Inflammatory macrophage treated with lipopolysaccharide for 1 hour (primary cell): ENCODE data around the gene DNAJC28.
"Not testable (repeated sequence)": the region's sequence is repeated elsewhere in the genome, so short reads cannot be mapped to it uniquely, and the experiment has no call there.

Experiments used
- DNase-seq, 2 donors: peaks; one replicate each; pipeline ENCODE4 v3.0.0-alpha.2; 2020 to 2022

Gene DNAJC28, protein sequence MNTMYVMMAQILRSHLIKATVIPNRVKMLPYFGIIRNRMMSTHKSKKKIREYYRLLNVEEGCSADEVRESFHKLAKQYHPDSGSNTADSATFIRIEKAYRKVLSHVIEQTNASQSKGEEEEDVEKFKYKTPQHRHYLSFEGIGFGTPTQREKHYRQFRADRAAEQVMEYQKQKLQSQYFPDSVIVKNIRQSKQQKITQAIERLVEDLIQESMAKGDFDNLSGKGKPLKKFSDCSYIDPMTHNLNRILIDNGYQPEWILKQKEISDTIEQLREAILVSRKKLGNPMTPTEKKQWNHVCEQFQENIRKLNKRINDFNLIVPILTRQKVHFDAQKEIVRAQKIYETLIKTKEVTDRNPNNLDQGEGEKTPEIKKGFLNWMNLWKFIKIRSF

GRCh38 chr21:33491373-33492102 lies at the start of gene DNAJC28:
TSS of gene DNAJC28 (minus strand) at chr21:33491716. CDS start at chr21:33489393, 2,323 bp downstream.
- DNase-seq: peak; percentile 89 to 95

DNA sequence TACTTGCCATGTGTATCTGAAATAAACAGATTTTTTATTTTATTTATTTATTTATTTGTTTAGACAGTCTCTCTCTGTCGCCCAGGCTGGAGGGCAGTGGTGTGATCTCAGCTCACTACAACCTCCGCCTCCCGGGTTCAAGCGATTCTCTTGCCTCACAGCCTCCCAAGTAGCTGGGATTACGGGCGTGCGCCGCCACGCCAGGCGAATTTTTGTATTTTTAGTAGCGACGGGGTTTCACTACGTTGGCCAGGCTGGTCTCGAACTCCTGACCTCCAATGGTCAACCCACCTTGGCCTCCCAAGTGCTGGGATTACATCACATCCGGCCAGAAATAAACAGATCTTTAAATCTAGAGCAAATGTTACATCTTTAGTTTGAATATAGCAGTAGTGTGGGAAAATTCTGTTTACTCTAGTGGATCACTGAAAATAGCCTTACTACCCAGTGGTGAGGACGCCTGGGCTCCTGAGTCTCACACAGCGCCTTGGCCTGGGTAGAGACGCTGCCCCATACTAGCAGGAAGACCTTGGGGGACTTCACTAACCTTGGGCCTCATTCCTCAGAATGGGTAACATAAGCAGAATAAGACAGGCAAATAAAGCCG lies 49.7 kb upstream of the DNAJC28 start:
- peak; percentile 8 to 21 for DNase-seq

DNA sequence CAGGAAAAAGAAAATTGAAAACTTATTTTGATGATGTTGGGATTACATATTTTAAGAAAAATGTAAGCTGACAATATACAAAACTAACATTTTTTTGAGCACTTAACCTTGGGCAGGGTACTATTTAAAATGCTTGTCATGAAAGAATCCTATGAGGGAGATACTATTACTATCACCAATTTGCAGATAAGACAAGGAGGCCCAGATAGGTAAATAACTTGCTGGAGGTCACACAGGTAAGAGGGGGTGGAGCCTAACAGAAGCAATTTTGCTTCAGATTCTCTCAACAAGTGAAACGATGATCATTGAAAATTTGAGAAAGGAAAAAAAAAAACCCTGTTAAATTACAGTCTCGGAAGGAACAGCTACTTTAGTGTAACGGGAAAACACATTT lies 49.2 kb upstream of the DNAJC28 start:
- no peak for DNase-seq

DNA sequence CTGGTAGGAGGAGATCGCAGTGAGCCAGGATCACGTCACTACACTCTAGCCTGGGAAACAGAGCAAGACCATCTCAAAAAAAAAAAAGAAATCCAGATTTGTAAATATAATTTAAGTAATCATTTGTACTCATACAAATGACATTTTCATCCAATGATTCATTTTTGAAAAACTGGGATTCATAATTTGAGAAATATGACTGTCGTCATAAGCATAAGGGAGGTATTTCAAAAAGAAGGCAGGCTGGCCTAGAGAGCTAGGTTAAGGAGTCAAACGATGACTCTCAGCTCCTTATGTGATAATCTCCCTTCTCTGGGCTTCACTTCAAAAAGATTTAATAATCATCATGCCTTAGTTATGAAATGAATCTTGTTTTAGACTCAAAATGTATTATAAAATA lies 48.1 kb upstream of the DNAJC28 start:
- no peak for DNase-seq

DNA sequence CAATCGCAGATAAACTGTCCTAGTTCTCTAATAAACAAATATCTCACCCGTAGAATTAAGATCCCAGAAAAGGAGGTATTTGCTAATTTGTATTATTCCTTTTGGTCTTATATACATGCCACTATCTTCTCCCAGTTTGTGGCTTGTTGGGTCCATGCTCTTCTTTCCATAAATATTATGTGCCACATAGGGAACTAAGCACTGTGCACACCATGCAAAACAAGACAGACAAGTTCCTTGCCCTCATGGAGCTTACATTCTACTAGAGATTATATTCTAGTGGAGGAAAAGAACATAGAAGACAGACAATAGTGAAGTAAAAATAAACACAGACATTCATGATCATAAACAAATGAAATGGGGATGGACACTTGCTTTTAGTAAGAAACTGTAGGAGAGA lies 45.7 kb upstream of the DNAJC28 start:
- DNase-seq: no peak

DNA sequence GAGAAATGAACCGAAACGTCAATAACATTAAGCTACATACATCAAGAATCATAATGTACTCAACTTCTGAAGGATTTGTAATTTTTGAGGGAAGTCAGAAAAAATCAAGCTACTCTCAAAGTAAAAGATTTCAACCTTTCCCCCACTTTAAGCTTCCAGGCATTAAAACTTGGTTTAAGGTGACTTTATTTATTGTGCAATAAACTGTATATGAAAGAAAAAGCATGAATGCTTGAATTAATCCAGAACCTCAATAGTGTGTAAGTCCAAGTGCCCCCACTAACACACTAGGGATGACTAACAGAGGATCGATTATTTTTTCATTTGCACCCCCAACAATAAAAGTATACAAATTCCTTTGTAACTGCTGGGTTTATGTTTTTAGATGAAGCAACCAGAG lies 39.5 kb upstream of the DNAJC28 start:
- no peak for DNase-seq

DNA sequence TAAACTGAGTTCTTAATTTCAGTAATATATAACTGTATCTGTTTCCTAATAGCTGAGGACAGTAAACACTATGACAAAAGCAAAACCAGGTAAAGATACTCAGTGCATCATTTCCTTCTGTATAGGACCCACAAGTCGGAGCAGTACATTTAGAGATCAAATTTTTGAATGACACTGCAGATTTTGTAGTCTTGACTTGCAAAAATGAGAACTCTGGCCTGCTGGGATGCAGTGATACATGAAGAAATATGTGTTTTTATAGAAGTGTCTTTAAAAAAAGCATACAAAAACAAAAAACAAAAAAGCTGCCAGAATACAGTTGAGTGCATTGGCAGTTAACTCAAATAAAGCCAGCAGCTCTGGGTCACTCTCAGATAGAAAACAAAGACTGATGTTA lies 31.4 kb upstream of the DNAJC28 start:
- no peak for DNase-seq

- DNase-seq: no peak
Measured at GRCh38 chr21:33522297-33522952, 30.9 kb upstream of the DNAJC28 start.

GRCh38 chr21:33518899-33519298 lies 27.4 kb upstream of the DNAJC28 start:
- no peak for DNase-seq

DNA sequence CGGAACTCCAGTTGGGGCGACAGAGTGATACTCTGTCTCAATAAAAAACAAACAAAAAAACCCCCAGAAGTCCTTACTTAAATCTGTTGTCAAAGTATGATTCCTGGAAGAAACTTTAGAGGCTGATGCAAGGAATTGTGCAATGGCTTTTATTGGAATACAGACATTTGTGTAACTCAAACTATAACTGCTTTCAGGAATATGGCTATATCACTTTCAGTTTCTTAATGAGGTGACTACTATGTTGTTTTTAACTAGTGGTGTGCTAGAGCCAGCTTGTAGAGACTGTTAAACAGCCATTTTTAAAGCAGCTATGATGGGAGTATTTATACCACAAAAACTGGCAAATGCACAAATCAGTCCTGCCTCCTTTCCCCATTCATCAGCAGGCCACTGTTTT lies 22.7 kb upstream of the DNAJC28 start:
- peak; percentile 16 to 24 for DNase-seq

DNA sequence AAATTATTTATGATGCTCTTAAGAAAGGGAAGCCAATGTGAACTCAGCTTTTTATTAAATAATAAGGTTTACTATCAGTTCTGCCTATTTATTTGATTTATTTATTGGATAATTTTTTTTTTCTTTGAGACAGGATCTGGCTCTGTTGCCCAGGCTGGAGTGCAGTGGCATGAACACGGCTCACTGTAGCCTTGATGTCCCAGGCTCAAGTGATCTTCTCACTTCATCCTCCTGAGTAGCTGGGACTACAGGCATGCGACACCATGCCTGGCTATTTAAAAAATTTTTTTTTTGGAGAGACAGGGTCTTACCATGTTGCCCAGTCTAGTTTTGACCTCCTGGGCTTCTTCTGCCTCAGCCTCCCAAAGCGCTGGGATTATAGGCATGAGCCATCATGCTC lies 21.0 kb upstream of the DNAJC28 start:
- DNase-seq: no peak

DNA sequence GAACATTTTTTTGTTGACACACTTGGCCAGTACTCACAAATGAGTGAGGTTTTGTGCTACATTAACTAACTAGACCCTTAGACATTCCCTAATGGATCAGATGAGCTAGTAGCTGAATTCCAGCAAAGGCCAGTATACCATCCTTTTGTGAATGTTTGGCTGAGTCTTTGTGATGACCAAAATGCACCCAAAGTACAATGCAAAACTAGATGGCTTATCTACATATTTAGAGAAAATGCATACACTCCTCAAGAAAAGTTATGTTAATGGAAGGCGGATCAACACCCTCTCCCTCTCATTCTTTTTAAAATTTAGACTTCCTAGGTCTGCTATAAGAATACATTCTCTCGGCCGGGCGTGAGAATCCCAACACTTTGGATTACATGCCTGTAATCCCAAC lies 20.1 kb upstream of the DNAJC28 start:
- no peak for DNase-seq

DNA sequence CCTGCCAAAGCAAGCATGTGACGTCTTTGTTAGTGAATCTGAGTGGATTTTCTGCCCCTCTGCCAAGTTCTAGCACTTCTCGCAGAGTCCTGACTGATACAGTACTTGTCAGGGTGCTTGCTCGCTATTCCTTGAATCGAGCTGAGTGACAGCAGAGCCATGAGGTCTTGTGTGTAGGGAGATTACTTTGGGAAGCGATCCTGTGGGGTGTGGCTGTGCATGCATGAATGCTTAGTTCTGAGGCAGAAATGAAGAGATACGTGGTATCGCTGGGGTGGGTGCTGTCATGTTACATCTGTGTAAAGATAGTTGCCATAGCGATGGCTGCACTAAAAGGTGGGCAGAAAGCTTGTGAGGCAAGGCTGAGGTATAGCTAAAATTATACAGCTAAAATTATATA lies 19.3 kb upstream of the DNAJC28 start:
- no peak for DNase-seq

GRCh38 chr21:33507003-33507402 lies 15.5 kb upstream of the DNAJC28 start:
- DNase-seq: not testable (repeated sequence)

DNA sequence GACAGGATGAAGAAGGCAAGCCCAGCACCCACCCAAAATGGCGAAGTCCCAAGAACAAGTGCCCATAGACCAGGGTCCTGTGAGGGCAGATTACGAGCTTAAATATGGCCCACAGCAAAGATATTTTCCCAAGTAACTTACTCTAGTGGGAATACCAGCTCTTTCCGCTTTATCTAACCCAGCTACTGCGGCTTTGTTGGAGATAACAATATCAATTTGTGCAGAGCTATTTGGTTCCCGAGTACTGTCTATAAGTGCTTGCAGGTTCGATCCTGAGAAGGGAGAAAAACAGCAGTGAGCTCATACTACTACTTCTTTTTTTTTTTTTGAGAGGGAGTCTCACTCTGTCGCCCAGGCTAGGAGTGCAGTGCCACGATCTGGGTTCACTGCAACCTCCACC lies 14.3 kb upstream of the DNAJC28 start:
- DNase-seq: no peak

- DNase-seq: no peak
Measured at GRCh38 chr21:33496345-33496744, 4.8 kb upstream of the DNAJC28 start.

- DNase-seq: no peak
Measured at GRCh38 chr21:33495743-33496142, 4.2 kb upstream of the DNAJC28 start.

- DNase-seq: peak; percentile 24 to 32
Measured at GRCh38 chr21:33493756-33494155, 2.2 kb upstream of the DNAJC28 start.

GRCh38 chr21:33492571-33492970 lies 1.1 kb upstream of the DNAJC28 start:
- DNase-seq: peak in 1 of 2 donors; percentile 66

DNA sequence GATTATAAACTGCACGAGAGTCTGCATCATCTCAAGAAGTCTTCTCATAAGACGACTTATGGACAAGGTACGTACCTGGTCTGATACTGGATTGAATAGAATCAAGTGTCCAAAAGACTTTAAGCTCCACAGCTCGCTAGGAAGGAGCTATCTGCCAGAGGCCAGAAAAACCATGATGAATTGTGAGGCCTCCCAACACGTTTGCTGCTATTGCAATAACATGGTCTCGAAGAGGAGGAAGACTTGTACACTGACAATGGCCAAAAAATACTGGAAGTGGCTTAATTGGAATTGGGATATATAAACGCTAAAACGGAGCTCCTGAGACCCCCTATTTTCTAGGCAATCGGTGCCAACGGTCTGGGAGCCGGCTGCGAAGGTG lies 534 bp downstream of the DNAJC28 start:
- DNase-seq: peak in 1 of 2 donors; percentile 9

GRCh38 chr21:33488936-33489335 lies 2.6 kb downstream of the DNAJC28 start:
- no peak for DNase-seq

DNA sequence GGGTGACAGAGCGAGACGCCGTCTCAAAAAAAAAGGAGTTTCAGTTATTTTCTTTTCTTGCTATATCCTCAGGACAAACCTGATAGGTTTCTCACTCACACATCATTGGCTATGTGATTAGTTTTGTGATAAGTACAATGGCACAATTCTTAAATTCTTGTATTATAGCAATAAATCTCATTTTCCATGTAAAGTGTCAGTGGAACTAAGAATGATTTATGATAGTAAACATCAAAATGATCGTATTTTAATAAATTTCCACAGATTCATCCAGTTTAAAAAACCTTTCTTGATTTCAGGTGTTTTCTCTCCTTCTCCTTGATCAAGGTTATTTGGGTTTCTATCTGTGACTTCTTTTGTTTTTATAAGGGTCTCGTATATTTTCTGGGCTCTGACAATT lies 3.5 kb downstream of the DNAJC28 start:
- no peak for DNase-seq

GRCh38 chr21:33481314-33481943 lies 10.1 kb downstream of the DNAJC28 start:
- DNase-seq: no peak
